Measurements from ENCODE around the gene BEGAIN. TPM values are rescaled to one million over a fixed set of nuclear protein-coding genes. Genes with fewer than 3 reads are reported as not detected.

The BEGAIN gene, protein sequence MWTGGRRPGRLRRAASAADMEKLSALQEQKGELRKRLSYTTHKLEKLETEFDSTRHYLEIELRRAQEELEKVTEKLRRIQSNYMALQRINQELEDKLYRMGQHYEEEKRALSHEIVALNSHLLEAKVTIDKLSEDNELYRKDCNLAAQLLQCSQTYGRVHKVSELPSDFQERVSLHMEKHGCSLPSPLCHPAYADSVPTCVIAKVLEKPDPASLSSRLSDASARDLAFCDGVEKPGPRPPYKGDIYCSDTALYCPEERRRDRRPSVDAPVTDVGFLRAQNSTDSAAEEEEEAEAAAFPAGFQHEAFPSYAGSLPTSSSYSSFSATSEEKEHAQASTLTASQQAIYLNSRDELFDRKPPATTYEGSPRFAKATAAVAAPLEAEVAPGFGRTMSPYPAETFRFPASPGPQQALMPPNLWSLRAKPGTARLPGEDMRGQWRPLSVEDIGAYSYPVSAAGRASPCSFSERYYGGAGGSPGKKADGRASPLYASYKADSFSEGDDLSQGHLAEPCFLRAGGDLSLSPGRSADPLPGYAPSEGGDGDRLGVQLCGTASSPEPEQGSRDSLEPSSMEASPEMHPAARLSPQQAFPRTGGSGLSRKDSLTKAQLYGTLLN
- total RNA-seq (2022; extraction: Qiagen RNA extraction; ENCODE audit: low read depth), result 8.2 to 13.7 TPM (median 10.0 TPM) in 5 replicates

DNA sequence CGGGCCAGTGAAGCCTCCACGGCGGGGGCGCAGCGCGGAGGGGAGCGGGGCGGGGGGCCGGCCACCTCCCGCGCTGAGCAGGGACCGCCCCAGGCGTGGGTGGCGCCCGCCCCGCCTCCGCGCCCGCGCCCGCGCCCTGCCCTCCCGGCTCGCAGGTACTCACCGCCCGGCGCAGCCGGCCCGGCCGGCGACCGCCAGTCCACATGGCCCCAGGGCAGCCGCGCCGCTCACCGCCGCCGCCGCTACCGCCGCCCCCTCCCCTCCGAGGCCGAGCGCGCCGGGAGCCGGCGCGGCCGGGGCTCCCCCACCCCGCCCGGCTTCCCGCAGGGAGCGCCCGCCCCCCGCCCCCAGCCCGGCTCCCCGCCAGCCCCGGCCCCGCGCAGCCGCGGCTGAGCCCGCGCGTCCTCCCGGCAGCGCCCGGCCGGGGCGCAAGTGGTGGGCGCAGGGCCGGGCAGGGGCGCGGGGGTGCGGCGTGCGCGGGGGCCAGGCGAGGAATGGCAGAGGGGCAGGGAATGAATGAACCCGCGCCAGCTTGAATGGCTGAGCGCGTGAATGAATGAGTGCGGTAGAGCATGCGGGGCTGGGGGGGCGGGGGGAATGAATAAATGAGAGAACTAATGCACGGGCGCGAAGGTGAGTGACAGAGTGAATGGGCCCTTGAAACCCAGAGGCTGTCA is at the start of gene BEGAIN:
Gene BEGAIN, minus strand, starts transcription at position 332 of the 677 bp plus-strand sequence. Its CDS starts 127 bp downstream, at position 205.

Other genes starting within 250 kb of the BEGAIN start
- gene WDR25, start 210.9 kb downstream of the BEGAIN start, total RNA-seq (2022; extraction: Qiagen RNA extraction; ENCODE audit: low read depth), result 9.8 to 11.3 TPM (median 11.0 TPM) in 5 replicates
- gene DLK1, start 139.5 kb upstream of the BEGAIN start, total RNA-seq (2022; extraction: Qiagen RNA extraction; ENCODE audit: low read depth), result 0.11 to 0.80 TPM (median 0.36 TPM) in 5 replicates
- gene MEG3, start 238.7 kb upstream of the BEGAIN start, total RNA-seq (2022; extraction: Qiagen RNA extraction; ENCODE audit: low read depth), result 51.9 to 85.3 TPM (median 73.9 TPM) in 5 replicates